SK-N-SH treated with all-trans-retinoic acid at 6 μM for 48 hours (cell line): ENCODE results near the gene F5.

Experiments
- ATAC-seq: fragments of 200-7000 bp; cut with Tn5 transposase; 3 replicates; pipeline ENCODE4 v1.9.1; 2020; ENCODE audit warnings: mild to moderate bottlenecking, moderate library complexity
- ARNTL ChIP-seq: fragments of 450-650 bp; formaldehyde crosslinking; IDR thresholded peaks from 2 replicates; pipeline ENCODE4 v1.5.0; 2020; ENCODE audit warnings: low read depth, mild to moderate bottlenecking, moderate library complexity, borderline replicate concordance
- BACH2 ChIP-seq: fragments of 250-450 bp; sonication (Bioruptor Pico); IDR thresholded peaks from 2 replicates; pipeline ENCODE4 v1.9.0; 2021; ENCODE audit warnings: mild to moderate bottlenecking, borderline replicate concordance
- CREB5 ChIP-seq: fragments of 250-450 bp; sonication (Bioruptor Pico); IDR thresholded peaks from 2 replicates; pipeline ENCODE4 v1.5.1; 2020; ENCODE audit warnings: low read depth, mild to moderate bottlenecking, moderate library complexity
- CSDC2 ChIP-seq: fragments of 250-450 bp; sonication (Bioruptor Pico); IDR thresholded peaks from 2 replicates; pipeline ENCODE4 v1.5.0; 2020; ENCODE audit warnings: mild to moderate bottlenecking, moderate library complexity
- CSRNP3 ChIP-seq: fragments of 250-450 bp; sonication (Bioruptor Pico); IDR thresholded peaks from 2 replicates; pipeline ENCODE4 v1.5.1; 2021; ENCODE audit warnings: mild to moderate bottlenecking, moderate library complexity
- ESRRG ChIP-seq: fragments of 250-450 bp; sonication (Bioruptor Pico); IDR thresholded peaks from 2 replicates; pipeline ENCODE4 v1.6.1; 2021; ENCODE audit warnings: mild to moderate bottlenecking
- GLIS3 ChIP-seq: fragments of 250-450 bp; sonication (Bioruptor Pico); IDR thresholded peaks from 2 replicates; pipeline ENCODE4 v1.5.0; 2020; ENCODE audit warnings: mild to moderate bottlenecking, moderate library complexity
- ISL1 ChIP-seq: fragments of 250-450 bp; sonication (Bioruptor Pico); IDR thresholded peaks from 2 replicates; pipeline ENCODE4 v2.1.2; 2022; ENCODE audit warnings: mild to moderate bottlenecking, moderate library complexity
- OSR1 ChIP-seq: fragments of 250-450 bp; sonication (Bioruptor Pico); IDR thresholded peaks from 2 replicates; pipeline ENCODE4 v1.8.0; 2022; ENCODE audit warnings: moderate library complexity, mild to moderate bottlenecking, inconsistent platforms
- PATZ1 ChIP-seq: fragments of 250-450 bp; sonication (Bioruptor Pico); IDR thresholded peaks from 2 replicates; pipeline ENCODE4 v1.8.0; 2020; ENCODE audit warnings: mild to moderate bottlenecking, moderate library complexity, borderline replicate concordance
- POU6F1 ChIP-seq: fragments of 250-450 bp; sonication (Bioruptor Pico); IDR thresholded peaks from 2 replicates; pipeline ENCODE4 v1.8.0; 2021; ENCODE audit warnings: low read depth, mild to moderate bottlenecking, moderate library complexity, borderline replicate concordance
- PPARA ChIP-seq: fragments of 250-450 bp; sonication (Bioruptor Pico); IDR thresholded peaks from 2 replicates; pipeline ENCODE4 v1.5.0; 2020; ENCODE audit warnings: mild to moderate bottlenecking, borderline replicate concordance
- RARB ChIP-seq: fragments of 250-450 bp; sonication (Bioruptor Pico); IDR thresholded peaks from 2 replicates; pipeline ENCODE4 v1.8.0; 2021; ENCODE audit warnings: mild to moderate bottlenecking, moderate library complexity
- SNAI2 ChIP-seq: fragments of 250-450 bp; sonication (Bioruptor Pico); IDR thresholded peaks from 2 replicates; pipeline ENCODE4 v1.5.0; 2020; ENCODE audit warnings: mild to moderate bottlenecking, moderate library complexity
- TCF4 ChIP-seq: fragments of 250-450 bp; sonication (Bioruptor Pico); IDR thresholded peaks from 2 replicates; pipeline ENCODE4 v1.8.0; 2021; ENCODE audit warnings: mild to moderate bottlenecking, moderate library complexity, borderline replicate concordance
- TOX ChIP-seq: fragments of 250-450 bp; sonication (Bioruptor Pico); IDR thresholded peaks from 2 replicates; pipeline ENCODE4 v1.8.0; 2021; ENCODE audit warnings: mild to moderate bottlenecking, moderate library complexity, borderline replicate concordance
- TSHZ2 ChIP-seq: fragments of 250-450 bp; sonication (Bioruptor Pico); IDR thresholded peaks from 2 replicates; pipeline ENCODE4 v1.5.0; 2020; ENCODE audit warnings: mild to moderate bottlenecking, moderate library complexity
- ZC3H10 ChIP-seq: fragments of 250-450 bp; sonication (Bioruptor Pico); IDR thresholded peaks from 2 replicates; pipeline ENCODE4 v1.5.1; 2021; ENCODE audit warnings: mild to moderate bottlenecking, moderate library complexity
- ZFP3 ChIP-seq: fragments of 250-450 bp; sonication (Bioruptor Pico); IDR thresholded peaks from 2 replicates; pipeline ENCODE4 v1.5.0; 2020; ENCODE audit warnings: mild to moderate bottlenecking, moderate library complexity
- ZFP30 ChIP-seq: fragments of 450-650 bp; formaldehyde crosslinking; IDR thresholded peaks from 2 replicates; pipeline ENCODE4 v1.5.0; 2022; ENCODE audit warnings: mild to moderate bottlenecking, moderate library complexity
- ZNF70 ChIP-seq: fragments of 450-650 bp; formaldehyde crosslinking; IDR thresholded peaks from 2 replicates; pipeline ENCODE4 v1.5.0; 2020; ENCODE audit warnings: mild to moderate bottlenecking, moderate library complexity
- ZNF8 ChIP-seq: fragments of 450-650 bp; formaldehyde crosslinking; IDR thresholded peaks from 2 replicates; pipeline ENCODE4 v1.5.0; 2020; ENCODE audit warnings: mild to moderate bottlenecking, moderate library complexity

The F5 gene

GRCh38 chr1:169550294-169550693 lies 36.0 kb downstream of the F5 start:
- peak; percentile 86 for ATAC-seq
- TF ChIP-seq ZNF70 (CRISPR knock-in tag) (no peak), RARB (no peak), BACH2 (no peak), OSR1 (CRISPR knock-in tag) (no peak), ZC3H10 (CRISPR knock-in tag) (no peak), PATZ1 (CRISPR knock-in tag) (no peak), CSDC2 (CRISPR knock-in tag) (no peak), ZFP3 (no peak), ARNTL (CRISPR knock-in tag) (no peak)
- TF ChIP-seq, all 23 proteins: peak for 0

GRCh38 chr1:169548282-169548681 lies 38.0 kb downstream of the F5 start:
- no peak for ATAC-seq
- TF ChIP-seq CSRNP3 (CRISPR knock-in tag) (no peak), ZC3H10 (CRISPR knock-in tag) (no peak), ZFP30 (CRISPR knock-in tag) (no peak), TSHZ2 (CRISPR knock-in tag) (no peak), ARNTL (CRISPR knock-in tag) (no peak), ISL1 (no peak), PPARA (CRISPR knock-in tag) (no peak)

- ATAC-seq = peak; percentile 94
- no peak for TF ChIP-seq CREB5 (CRISPR knock-in tag)
- TF ChIP-seq BACH2 = no peak
- no peak for TF ChIP-seq TOX (CRISPR knock-in tag)
- no peak for TF ChIP-seq POU6F1 (CRISPR knock-in tag)
- TF ChIP-seq ESRRG (CRISPR knock-in tag) = no peak
- TF ChIP-seq RARB = no peak
- no peak for TF ChIP-seq TCF4 (CRISPR knock-in tag)
- no peak for TF ChIP-seq GLIS3 (CRISPR knock-in tag)
- no peak for TF ChIP-seq PPARA (CRISPR knock-in tag)
- no peak for TF ChIP-seq ZFP30 (CRISPR knock-in tag)
- no peak for TF ChIP-seq SNAI2
- no peak for TF ChIP-seq PATZ1 (CRISPR knock-in tag)
- no peak for TF ChIP-seq ZNF8 (CRISPR knock-in tag)
- no peak for TF ChIP-seq CSRNP3 (CRISPR knock-in tag)
These were observed 39.9 kb downstream of the F5 start for GRCh38 chr1:169546087-169546995.
